ENCODE measurements around the gene MDP1. TPM values are rescaled to one million over a fixed set of nuclear protein-coding genes. Genes with fewer than 3 reads are reported as not detected.

The MDP1 gene
- total RNA-seq, 1 experiment from 2014 or later, result 8.9 TPM

DNA sequence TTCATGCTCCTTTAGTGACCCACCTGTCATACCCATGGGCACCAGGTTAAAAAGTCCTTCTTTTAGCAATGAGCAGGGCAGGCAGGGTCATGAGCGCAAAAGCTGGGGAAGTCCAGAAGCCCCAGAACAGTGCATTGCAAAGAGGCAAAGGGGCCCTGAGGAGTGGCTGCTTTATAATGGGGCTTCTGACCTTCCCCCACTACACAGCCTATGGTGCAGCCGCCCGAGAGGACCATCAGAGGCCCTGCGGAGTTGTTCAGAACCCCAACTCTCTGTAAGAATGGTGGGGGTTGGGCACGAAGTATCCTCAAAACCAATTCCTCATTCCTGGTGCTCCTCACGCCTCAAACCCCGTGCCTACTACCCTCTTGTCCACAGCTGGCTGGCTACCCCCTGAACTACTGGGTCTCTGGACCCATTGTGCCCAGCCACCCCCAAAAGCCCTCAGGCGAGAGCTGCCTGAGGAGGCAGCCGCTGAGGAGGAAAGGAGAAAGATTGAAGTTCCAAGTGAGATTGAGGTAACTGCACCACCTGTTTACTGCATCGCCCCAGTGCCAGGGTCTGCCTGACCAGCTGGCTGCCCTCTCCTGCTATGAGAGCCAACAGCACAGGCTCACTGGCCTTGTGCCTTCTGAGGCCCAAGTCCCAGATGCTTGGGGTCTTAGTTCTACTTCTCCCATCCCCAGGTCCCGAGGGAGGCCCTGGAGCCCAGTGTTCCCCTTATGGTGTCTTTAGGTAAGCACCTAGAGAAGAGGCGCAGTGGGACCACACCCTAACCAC, 37.3 kb downstream of the MDP1 start:
- no peaks in the 10 kb centered on the region for H3K9me3 ChIP-seq (ENCODE audit: control insufficient read depth, insufficient read depth, low read depth, low read length)
- no TSS peak for BruUV-seq (replicated peaks)
- no peaks in the 10 kb centered on the region; the same call in 1 of the 2 replicates for H3K4me1 ChIP-seq (ENCODE audit: control insufficient read depth, insufficient read depth, low read length)
- CTCF ChIA-PET, result no interaction called here
- POLR2A ChIA-PET, result no interaction called here
- intact Hi-C loops (cut with micrococcal nuclease; ENCODE audit: unreplicated experiment), result no loop called here
- in situ Hi-C loops (cut with HindIII; ENCODE audit: low pct_unique_long_range_greater_than_20kb, low sequenced_read_pairs), result no loop called here
- no peaks in the 10 kb centered on the region for H3K27me3 ChIP-seq (ENCODE audit: control insufficient read depth, insufficient read depth, low read length)
- no peaks in the 10 kb centered on the region for H3K36me3 ChIP-seq (ENCODE audit: control insufficient read depth, insufficient read depth, low read length)
- H3K4me3 ChIP-seq (ENCODE audit: low read depth in 2 of 2, low read length in 2 of 2), result no peak overlapping the region
- DNase-seq (ENCODE audit: low read depth, low spot score) (no peak), ATAC-seq (no peak)
- no peak overlapping the region for H3K27ac ChIP-seq (ENCODE audit: low read length)
- no peak for TF ChIP-seq SIN3A (IDR thresholded peaks at IDR 0.05; ENCODE audit: borderline replicate concordance, insufficient read depth, low read depth, low read length)
- no peak for TF ChIP-seq POLR2AphosphoS5 (IDR thresholded peaks at IDR 0.05; ENCODE audit: low read depth, low read length)
- TF ChIP-seq, protein P1, sequence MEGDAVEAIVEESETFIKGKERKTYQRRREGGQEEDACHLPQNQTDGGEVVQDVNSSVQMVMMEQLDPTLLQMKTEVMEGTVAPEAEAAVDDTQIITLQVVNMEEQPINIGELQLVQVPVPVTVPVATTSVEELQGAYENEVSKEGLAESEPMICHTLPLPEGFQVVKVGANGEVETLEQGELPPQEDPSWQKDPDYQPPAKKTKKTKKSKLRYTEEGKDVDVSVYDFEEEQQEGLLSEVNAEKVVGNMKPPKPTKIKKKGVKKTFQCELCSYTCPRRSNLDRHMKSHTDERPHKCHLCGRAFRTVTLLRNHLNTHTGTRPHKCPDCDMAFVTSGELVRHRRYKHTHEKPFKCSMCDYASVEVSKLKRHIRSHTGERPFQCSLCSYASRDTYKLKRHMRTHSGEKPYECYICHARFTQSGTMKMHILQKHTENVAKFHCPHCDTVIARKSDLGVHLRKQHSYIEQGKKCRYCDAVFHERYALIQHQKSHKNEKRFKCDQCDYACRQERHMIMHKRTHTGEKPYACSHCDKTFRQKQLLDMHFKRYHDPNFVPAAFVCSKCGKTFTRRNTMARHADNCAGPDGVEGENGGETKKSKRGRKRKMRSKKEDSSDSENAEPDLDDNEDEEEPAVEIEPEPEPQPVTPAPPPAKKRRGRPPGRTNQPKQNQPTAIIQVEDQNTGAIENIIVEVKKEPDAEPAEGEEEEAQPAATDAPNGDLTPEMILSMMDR (IDR thresholded peaks at IDR 0.05), result no peak
- TF ChIP-seq, protein P2, sequence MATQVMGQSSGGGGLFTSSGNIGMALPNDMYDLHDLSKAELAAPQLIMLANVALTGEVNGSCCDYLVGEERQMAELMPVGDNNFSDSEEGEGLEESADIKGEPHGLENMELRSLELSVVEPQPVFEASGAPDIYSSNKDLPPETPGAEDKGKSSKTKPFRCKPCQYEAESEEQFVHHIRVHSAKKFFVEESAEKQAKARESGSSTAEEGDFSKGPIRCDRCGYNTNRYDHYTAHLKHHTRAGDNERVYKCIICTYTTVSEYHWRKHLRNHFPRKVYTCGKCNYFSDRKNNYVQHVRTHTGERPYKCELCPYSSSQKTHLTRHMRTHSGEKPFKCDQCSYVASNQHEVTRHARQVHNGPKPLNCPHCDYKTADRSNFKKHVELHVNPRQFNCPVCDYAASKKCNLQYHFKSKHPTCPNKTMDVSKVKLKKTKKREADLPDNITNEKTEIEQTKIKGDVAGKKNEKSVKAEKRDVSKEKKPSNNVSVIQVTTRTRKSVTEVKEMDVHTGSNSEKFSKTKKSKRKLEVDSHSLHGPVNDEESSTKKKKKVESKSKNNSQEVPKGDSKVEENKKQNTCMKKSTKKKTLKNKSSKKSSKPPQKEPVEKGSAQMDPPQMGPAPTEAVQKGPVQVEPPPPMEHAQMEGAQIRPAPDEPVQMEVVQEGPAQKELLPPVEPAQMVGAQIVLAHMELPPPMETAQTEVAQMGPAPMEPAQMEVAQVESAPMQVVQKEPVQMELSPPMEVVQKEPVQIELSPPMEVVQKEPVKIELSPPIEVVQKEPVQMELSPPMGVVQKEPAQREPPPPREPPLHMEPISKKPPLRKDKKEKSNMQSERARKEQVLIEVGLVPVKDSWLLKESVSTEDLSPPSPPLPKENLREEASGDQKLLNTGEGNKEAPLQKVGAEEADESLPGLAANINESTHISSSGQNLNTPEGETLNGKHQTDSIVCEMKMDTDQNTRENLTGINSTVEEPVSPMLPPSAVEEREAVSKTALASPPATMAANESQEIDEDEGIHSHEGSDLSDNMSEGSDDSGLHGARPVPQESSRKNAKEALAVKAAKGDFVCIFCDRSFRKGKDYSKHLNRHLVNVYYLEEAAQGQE (IDR thresholded peaks at IDR 0.05; ENCODE audit: insufficient read depth in 1 of 2, low read depth in 2 of 2, low read length in 1 of 2), result no peak
- TF ChIP-seq TCF7L2 (IDR thresholded peaks at IDR 0.05; ENCODE audit: low read depth, low read length), result no peak

DNA sequence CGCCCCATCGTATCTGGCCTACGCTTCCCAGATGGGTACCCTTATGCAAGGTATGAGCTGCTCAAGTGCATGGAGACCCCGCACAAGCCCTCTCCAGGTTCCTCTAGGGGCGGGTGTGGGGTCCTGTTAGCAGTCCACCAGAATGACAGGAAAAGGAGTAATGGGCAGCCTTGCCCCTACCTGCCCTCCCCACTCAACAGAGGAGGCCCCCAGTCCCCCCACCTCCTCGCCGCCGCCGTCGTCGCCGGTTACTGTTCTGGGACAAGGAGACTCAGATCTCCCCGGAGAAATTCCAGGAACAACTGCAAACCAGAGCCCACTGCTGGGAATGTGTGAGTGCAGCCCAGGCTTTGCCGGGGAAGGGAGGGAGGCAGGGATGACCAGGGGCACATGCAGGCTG, 38.0 kb downstream of the MDP1 start:
- Histone ChIP-seq H3K27ac (ENCODE audit: low read length) (no peak overlapping the region), H3K4me1 (ENCODE audit: control insufficient read depth, insufficient read depth, low read length) (no peaks in the 10 kb centered on the region; the same call in 1 of the 2 replicates), H3K27me3 (ENCODE audit: control insufficient read depth, insufficient read depth, low read length) (no peaks in the 10 kb centered on the region), H3K4me3 (ENCODE audit: low read depth in 2 of 2, low read length in 2 of 2) (no peak overlapping the region), H3K9me3 (ENCODE audit: control insufficient read depth, insufficient read depth, low read depth, low read length) (no peaks in the 10 kb centered on the region), H3K36me3 (ENCODE audit: control insufficient read depth, insufficient read depth, low read length) (no peaks in the 10 kb centered on the region)
- TF ChIP-seq POLR2AphosphoS5 (IDR thresholded peaks at IDR 0.05; ENCODE audit: low read depth, low read length) (no peak), SIN3A (IDR thresholded peaks at IDR 0.05; ENCODE audit: borderline replicate concordance, insufficient read depth, low read depth, low read length) (no peak), TCF7L2 (IDR thresholded peaks at IDR 0.05; ENCODE audit: low read depth, low read length) (no peak)
- TF ChIP-seq, protein P2 (IDR thresholded peaks at IDR 0.05; ENCODE audit: insufficient read depth in 1 of 2, low read depth in 2 of 2, low read length in 1 of 2), result no peak
- TF ChIP-seq, protein P1 (IDR thresholded peaks at IDR 0.05), result no peak
- ChIA-PET CTCF (no interaction called here), POLR2A (no interaction called here)
- DNase-seq (ENCODE audit: low read depth, low spot score), result no peak
- in situ Hi-C loops (cut with HindIII; ENCODE audit: low pct_unique_long_range_greater_than_20kb, low sequenced_read_pairs) (no loop called here), intact Hi-C loops (cut with micrococcal nuclease; ENCODE audit: unreplicated experiment) (no loop called here)
- ATAC-seq, result no peak
- no TSS peak for BruUV-seq (replicated peaks)

Measured in Panc1 (cell line).